ENCODE results near the gene SND1.

The SND1 gene

DNA sequence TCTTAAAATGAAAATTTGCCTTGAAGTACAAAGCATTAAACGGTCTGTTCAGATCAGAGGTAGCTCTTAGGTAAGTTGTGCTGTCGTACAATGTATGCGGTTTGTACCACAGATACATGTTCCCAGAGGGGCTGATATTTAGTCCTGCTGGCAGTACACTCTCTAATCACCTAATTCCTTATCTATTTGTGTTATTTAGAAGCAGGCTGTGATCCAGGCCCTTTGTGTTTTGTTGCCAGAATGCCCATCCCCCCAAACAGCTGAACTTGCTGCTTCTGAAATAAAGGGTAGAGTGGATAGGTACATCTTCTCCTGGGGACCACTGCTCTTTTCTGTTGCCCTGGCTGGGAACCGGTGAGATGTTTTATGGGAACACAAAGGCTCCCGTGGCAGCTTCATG, 84.5 kb downstream of the SND1 start:
- DNase-seq, result no peak

DNA sequence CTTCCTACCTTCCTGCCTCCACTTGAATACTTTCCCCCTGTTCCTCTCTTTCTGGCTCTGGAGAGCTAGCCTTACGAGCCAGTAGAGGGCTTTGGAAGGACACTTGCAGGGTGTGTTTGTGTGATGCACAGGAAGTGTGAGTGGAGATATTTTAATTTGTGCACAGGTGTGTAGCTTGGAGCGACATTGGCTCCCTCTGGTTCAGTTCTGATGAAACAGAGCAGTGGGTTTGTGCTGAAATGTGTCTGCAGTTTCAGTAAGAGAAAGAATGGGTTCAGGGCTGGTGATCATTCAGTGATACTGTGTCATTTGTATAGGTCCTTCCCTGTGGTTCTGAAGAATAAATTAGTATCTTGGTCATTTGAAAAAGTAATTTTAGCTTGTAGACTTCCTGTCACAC, 86.9 kb downstream of the SND1 start:
- no peak for DNase-seq

- DNase-seq, result no peak
Observed at GRCh38 chr7:127741764-127742375, 89.9 kb downstream of the SND1 start.

DNA sequence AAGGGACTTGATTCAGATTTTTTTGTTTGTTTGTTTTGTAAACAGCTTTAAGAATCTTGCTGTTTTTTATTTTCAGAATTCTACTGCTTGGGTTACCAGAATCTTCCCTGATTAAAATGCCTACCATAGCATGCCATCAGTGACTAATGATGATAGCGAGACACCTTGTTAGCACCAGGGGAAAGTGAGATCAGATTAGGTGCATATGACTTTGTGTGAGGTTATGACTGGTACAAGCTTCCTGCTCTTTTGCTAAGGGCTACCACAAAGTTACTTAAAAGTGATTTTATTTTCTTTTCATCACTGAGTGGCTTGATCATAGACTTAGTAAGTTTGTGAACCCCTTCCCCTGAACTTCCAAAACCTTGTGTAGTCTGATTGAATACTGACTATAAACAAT, 93.5 kb downstream of the SND1 start:
- DNase-seq, result no peak

DNA sequence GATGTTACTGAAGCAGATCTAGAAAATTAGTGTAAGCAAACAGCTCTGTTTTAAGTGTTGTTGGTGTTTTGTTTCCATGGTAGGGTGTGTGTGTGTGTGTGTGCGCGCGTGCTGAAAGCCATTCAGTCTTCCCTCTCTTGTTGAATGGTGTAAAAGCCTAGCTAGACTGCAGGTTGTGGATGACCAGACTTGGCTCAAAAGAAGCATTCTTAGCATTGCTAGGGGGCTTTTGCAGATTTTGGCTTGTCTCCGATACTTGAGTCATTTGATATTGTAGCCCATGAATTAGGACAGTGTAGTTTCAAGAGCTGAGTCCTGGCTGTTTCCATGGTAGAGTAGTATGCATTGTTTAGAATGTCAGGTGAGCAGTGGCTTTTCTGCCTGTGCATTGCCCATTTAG, 99.1 kb downstream of the SND1 start:
- no peak for DNase-seq

DNA sequence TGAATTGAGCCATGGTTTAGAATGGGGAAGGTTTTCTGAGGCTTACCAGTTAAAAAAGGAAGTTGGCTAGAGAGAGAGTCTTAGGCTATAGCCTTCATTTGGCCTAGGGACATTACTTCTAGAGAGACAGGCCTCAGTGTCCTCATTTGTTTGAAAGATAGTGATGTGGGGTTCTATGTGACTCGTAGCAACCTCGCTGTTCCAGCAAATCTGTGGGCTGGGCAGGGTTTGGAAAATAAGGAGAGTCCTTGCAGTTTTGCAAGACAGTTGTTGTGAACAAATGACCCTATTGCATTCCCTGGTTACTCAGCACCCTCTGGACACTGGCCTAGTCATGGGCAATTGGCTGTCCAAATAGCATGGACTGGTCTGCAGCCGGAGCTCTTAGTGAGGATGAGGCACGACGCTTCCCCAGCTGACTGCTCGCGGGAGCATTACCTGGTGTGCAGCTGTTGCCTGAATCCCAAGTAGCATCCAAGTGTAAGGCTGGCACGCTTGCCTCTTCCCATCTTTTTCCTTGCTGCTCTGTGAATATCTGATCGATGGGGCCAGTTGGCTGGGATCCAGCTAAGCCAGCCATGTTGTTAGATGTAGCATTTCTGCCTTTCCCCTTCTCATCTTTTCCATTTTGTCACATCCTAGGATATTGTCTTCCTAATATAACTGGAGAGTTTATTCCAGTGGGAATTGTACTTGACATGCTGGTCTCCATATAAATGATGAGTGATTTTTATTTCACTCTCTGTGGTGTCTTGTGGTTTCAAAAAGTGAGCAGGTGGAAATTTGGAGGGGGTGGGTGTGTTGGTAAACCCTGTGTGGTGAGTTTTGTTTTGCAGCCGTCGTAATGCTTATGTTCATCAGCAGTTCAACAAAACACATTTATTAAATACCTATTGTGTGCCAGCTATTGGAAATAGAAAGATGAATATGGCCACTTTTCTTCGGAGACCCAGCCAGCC, 99.8 kb downstream of the SND1 start:
- DNase-seq, result no peak

- DNase-seq, result no peak
Observed at GRCh38 chr7:127752829-127753228, 100.8 kb downstream of the SND1 start.

DNA sequence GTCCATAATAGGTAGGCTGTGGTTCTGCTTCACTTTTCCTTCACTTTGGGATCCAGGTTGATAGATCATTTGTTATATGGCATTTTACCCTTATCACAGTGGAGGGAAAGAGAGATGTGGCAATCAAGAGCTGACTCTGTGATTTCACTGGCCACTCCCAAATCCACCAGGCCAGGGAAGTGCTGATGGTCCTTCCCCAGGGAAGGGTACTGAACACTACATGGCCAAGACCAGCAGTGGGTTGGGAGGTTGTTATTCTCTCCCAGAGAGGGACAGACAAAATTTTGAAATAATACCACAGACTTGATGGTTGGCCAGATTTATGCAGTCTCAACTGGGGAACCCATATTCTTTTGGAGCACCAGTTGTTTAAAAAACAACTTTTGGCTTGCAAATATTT, 102.5 kb downstream of the SND1 start:
- no peak for DNase-seq

GRCh38 chr7:127755521-127755920, 103.5 kb downstream of the SND1 start:
- DNase-seq, result no peak

DNA sequence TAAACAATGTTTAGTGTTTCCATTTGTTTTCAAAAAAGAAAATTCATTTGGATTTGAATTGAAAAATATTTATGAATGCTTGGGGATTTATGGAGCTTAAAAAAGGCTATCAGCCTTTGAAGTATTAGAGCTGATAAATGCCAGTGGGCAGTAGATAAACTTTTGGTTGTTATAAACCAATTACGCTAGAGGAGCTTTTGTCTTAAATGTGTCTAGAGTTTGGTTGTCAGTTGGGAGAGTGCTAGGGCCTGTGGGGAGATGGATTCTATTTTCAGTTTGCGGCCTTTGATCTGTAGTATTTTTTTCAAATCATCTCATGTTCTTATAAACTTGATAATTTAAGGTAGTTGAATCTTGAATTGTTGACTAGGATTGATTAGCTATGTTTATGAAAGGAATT, 104.0 kb downstream of the SND1 start:
- DNase-seq, result no peak

- no peak for DNase-seq
Observed at GRCh38 chr7:127758105-127758504, 106.1 kb downstream of the SND1 start.

- no peak for DNase-seq
Observed at GRCh38 chr7:127758845-127759244, 106.9 kb downstream of the SND1 start.

DNA sequence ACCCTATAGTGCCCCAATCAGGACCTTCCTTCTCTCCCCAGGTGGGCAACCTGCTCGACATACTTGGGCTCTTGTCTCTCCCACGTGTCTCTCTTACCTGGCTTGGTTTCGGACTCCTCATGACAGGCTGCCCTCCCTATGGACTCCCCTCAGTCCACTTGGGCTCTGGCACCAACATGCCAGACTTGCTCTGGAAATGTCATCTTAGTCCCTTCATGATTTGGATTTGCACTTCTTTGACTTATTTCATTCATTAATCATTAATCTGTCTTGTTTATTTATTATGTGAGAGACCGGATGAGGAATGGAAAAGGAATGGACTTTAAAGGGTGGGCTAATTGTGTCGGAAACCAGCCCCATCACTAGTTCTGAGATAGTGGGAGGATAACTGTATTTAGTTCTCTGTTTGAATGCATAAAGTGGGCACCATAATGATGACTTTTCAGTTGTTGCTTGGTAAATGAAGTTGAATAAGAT, 108.0 kb downstream of the SND1 start:
- no peak for DNase-seq

DNA sequence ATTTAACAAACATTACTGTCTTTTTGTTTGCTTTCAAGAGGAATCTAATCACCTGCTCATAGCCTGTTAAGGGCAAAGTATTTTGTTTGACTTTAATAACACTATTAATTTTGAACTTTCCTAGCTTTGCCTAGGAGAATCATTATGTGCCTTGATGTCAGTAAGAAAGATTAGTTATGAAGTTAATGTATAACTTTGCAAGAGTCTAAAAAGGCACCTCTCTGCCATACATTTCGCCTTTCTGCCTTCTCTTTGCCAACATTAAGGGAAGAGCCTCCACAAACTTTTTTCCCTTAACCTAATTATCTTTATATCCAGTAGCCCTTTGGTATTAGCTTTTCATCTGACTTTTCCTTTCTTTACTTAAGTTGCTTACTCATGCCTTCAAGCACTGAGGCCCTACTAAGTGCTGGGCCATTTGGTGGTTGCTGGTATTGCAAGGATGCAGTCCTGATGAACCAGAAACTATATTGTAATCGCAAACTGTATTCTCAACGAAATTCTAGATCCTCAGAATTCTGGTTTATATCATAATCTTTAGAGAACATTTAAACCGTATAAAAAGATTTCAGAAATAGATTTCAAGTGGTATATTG, 108.5 kb downstream of the SND1 start:
- DNase-seq, result no peak

DNA sequence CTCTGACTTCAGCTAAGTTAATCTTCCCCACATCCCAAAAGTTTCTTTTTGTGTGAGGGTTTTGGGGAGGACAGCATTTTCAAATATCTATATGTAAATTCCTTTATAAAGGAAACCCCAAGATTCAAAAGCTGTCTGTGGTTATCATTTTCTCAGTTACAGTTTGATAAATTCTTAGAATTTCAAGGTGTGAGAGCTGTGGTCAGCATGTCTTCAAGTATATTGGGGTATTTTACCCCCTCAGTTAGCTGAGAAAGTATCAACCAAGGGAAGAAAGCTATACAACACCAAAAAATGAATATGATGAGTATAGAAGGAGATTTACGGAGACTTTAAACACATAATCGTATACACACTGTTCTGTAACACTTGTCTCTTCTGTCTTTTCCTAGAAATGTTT, 109.2 kb downstream of the SND1 start:
- DNase-seq, result no peak

- no peak for DNase-seq
Observed at GRCh38 chr7:127764681-127765080, 112.7 kb downstream of the SND1 start.

DNA sequence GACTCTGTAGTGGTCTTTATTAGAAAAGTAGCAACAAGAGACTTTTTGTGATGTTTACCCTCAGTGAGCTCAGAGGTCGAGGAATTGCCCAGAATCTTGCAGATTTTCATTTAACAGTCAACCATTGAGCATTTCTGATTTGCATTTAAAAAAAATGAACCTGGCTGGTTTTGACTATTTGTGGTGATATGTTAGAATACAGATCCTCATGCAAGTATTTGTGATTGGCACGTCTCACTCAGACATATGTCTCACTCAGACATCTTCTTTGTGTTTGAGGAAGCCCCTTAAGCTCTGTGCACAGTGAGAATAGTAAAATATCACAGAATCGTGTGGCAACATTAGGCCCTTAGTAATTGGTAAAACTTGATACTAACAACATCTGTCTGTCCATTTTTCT, 113.2 kb downstream of the SND1 start:
- no peak for DNase-seq

DNA sequence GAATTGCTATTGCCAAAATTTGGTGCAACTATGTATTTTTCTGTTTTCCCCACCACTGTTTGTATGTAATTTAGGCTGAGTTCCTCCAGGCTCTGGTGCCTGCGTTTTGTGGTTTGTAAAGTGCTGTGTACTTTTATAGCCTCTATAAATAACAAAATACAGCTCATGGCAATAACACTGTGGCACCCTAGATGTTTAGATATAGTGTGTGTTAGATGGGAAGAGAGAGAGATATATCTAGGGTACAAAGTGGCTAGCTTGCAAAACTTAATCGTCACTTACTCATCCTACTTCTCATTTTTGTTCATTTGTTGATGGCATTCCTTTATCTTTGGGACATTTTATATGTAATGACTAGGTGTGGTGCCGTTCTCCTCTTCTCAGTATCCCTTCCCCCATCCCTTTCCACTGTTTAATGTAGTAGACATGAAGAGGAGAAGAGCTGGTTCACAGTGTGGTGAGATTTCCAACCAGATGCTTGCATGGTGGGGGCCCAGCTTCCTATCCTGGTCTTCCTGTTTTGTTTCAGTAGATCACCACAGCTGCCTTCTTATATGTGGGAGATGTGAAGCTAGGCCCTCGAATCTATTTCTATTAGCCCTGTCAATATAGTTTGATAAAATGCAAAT, 115.0 kb downstream of the SND1 start:
- DNase-seq, result no peak

DNA sequence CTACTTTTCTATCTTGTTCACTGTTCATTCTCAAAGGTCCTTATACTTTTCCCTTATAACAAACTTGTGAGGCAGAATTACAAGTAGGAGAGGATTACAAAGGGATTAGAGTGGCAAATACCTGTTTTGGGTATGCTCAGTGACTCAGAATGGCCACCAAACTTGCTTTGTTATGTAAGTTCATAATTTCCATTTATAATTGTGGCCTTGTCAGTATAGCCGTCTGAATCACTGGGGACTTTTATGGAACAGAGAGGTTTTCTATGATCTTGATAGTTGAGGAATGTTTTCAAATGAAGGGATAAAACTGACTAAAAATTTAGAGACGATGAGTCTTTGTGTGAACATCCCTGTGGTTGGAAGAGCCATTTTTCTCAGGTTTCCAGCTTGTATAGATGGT, 116.2 kb downstream of the SND1 start:
- DNase-seq, result no peak

DNA sequence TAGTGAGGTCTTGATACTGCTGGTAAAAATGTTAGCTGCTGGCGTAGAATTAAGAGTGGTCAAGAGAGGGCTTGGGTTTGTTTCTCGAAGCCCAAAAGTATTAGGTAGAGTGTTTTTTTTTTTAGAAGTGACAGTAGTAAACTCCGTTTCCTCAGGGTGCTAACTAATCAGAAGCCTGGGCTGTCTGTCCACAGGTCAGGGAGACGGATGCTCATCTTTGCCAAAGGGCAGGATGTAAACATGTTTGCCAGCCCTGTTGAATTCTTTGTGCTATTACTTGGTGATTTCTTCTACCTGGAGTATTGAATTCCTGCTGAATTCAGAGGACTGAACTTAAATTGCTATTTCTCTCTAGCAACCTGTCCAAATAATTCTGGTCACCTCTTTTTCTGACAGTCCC, 117.1 kb downstream of the SND1 start:
- no peak for DNase-seq

DNA sequence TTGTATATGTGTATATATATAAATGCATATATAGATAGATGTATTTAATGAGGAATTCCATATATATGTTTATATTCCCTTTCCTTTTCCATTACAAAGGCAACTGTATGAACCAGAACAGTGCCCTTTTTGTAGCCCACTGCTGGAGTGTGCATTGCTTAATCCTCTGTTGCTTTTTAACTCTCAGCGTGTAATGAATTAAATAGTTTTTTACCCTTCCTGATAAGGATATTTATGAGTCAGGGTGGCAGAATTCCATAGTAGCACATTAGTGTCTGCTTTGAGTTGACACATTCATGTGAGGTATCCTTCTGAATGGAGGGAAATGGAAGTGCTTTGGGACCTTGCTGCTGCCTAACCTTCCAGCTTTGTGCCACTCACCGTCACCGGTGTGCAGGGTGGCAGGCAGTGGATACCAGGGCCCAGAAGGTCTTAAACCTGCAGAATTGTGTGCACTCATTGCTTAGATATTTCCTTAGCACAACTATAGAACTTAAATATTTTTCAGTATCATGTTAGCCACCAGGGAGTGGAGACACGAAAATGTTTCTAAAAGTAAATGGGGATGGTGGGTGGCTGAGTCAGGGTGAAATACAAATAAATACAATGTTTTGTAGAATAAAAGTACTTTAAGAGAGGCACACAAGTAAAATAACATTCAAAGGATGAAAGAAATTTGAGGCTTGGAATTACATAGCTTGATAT, 117.9 kb downstream of the SND1 start:
- DNase-seq, result no peak

GRCh38 chr7:127770885-127771284, 118.9 kb downstream of the SND1 start:
- DNase-seq, result no peak

DNA sequence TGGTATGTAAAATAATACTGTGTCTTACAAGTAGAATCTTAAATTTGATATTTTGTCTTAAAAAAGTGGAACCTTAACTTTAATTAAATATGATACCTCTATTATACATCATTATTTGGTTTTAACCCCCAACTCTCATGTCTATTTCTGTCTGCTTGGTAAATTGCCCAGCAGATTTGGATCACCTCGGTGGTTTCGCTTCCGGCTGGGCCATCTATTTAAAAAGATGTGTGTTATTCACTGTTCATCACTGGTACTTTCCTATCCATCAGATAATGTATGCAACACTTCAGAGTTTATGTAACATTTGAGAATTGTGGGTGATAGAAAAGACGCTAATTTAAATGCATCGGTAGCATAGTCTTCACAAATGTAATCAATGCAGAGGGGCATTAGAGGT, 119.7 kb downstream of the SND1 start:
- no peak for DNase-seq
